ENCODE data around the gene ATXN7L1. TPM values are rescaled to one million over a fixed set of nuclear protein-coding genes. Genes with fewer than 3 reads are reported as not detected.

The ATXN7L1 gene
- total and polyA plus RNA-seq, 2 donors (not counting 1 experiment from before 2014, with no cell fraction given): 7.1 to 40.6 TPM

DNA sequence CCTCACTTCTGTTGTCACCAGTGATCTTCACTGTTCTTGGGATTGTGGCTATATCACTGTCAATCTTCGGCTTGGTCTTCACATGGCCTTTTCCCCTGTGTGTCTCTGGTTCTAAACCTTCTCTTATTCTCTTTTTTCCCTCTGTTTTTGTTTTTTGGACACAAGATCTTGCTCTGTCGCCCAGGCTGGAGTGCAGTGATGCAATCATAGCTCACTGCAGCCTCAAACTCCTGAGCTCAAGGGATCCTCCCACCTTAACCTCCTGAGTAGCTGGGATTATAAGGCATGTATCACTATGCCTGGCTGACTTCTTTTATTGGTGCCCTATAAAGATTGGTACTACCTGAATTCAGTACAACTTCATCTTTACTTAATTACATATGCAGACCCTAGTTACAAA lies 151.7 kb downstream of the ATXN7L1 start:
- no peaks in the 10 kb centered on the region for H3K27me3 Mint-ChIP-seq
- Histone ChIP-seq H4K20me1 (ENCODE audit: control insufficient read depth, insufficient read depth, low read length, poor library complexity, severe bottlenecking) (no peaks in the 10 kb centered on the region), H3K4me1 (ENCODE audit: control insufficient read depth in 2 of 2, insufficient read depth in 2 of 2, low read length in 2 of 2) (no peaks in the 10 kb centered on the region), H2AFZ (ENCODE audit: insufficient read depth, low read depth, low read length, poor library complexity, severe bottlenecking) (no peak overlapping the region), H3K36me3 (replicated peaks in 1 of 2; ENCODE audit: control extremely low read depth in 1 of 2, control insufficient read depth in 1 of 2, extremely low read depth in 1 of 2, insufficient read depth in 2 of 2, low read length in 1 of 2) (no peaks in the 10 kb centered on the region), H3K27ac (ENCODE audit: low read length in 2 of 2) (no peak overlapping the region), H3K9ac (ENCODE audit: low read length) (no peak overlapping the region), H3K79me2 (ENCODE audit: control insufficient read depth, insufficient read depth, low read length) (no peaks in the 10 kb centered on the region), H3K4me2 (replicated peaks; ENCODE audit: low read depth, low read length, poor library complexity, severe bottlenecking) (no peak overlapping the region), H3K9me3 (ENCODE audit: control extremely low read depth in 1 of 3, control insufficient read depth in 2 of 3, insufficient read depth in 1 of 3, low read length in 2 of 3) (no peaks in the 10 kb centered on the region), H3K27me3 (replicated peaks in 1 of 4; ENCODE audit: control extremely low read depth in 1 of 4, control insufficient read depth in 3 of 4, insufficient read depth in 4 of 4, low read length in 3 of 4) (no peaks in the 10 kb centered on the region), H3K4me3 (ENCODE audit: control extremely low read depth in 1 of 5, extremely low read depth in 1 of 5, insufficient read depth in 1 of 5, low read depth in 2 of 5, low read length in 4 of 5) (no peak overlapping the region)
- 93% methylated on average over 2 of the region's 2 CpGs for WGBS (ENCODE audit: insufficient coverage)
- ATAC-seq (ENCODE audit: low read depth) (no peak), DNase-seq (no peak)
- no peak overlapping the region for H3K4me3 Mint-ChIP-seq
- ChIA-PET POLR2A (no interaction called here), CTCF (interaction anchor here (1.0 kb wide), 1 partner anchor 11 kb away, joined by 3 read pairs; no protein-coding TSS in a partner anchor)
- intact Hi-C loops (cut with micrococcal nuclease): no loop called here
- H3K9me3 Mint-ChIP-seq (ENCODE audit: insufficient read depth): no peaks in the 10 kb centered on the region
- no peaks in the 10 kb centered on the region for H3K4me1 Mint-ChIP-seq
- TF ChIP-seq, protein P1, sequence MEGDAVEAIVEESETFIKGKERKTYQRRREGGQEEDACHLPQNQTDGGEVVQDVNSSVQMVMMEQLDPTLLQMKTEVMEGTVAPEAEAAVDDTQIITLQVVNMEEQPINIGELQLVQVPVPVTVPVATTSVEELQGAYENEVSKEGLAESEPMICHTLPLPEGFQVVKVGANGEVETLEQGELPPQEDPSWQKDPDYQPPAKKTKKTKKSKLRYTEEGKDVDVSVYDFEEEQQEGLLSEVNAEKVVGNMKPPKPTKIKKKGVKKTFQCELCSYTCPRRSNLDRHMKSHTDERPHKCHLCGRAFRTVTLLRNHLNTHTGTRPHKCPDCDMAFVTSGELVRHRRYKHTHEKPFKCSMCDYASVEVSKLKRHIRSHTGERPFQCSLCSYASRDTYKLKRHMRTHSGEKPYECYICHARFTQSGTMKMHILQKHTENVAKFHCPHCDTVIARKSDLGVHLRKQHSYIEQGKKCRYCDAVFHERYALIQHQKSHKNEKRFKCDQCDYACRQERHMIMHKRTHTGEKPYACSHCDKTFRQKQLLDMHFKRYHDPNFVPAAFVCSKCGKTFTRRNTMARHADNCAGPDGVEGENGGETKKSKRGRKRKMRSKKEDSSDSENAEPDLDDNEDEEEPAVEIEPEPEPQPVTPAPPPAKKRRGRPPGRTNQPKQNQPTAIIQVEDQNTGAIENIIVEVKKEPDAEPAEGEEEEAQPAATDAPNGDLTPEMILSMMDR (IDR thresholded peaks at IDR 0.05): no peak
- no peak for TF ChIP-seq EZH2 (IDR thresholded peaks at IDR 0.05; ENCODE audit: borderline replicate concordance, insufficient read depth, low read depth, low read length, poor library complexity, severe bottlenecking)
- H3K27ac Mint-ChIP-seq: no peak overlapping the region

DNA sequence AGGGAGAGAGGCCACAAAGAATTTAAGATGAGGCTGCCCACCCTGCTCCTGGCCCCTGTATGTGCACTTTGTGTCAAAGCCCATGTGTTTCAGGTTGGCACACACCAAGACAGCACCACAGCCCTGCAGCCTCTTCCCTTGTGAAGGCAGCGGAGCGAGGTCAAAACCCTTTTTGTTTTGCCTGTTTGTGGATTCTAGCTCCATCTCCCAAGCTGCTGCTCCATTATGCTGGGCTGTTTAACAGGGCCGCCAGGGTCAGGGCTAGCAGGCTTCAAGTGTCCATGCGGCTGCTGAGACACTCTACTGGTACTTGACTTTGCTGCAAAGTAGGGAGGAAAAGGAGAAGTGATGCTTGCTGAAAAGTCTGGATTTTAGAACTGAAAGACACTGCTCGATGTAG lies 152.8 kb downstream of the ATXN7L1 start:
- TF ChIP-seq, protein P1 (IDR thresholded peaks at IDR 0.05): no peak
- TF ChIP-seq EZH2 (IDR thresholded peaks at IDR 0.05; ENCODE audit: borderline replicate concordance, insufficient read depth, low read depth, low read length, poor library complexity, severe bottlenecking): no peak
- Histone ChIP-seq H3K36me3 (replicated peaks in 1 of 2; ENCODE audit: control extremely low read depth in 1 of 2, control insufficient read depth in 1 of 2, extremely low read depth in 1 of 2, insufficient read depth in 2 of 2, low read length in 1 of 2) (no peaks in the 10 kb centered on the region), H2AFZ (ENCODE audit: insufficient read depth, low read depth, low read length, poor library complexity, severe bottlenecking) (no peak overlapping the region), H3K4me3 (ENCODE audit: control extremely low read depth in 1 of 5, extremely low read depth in 1 of 5, insufficient read depth in 1 of 5, low read depth in 2 of 5, low read length in 4 of 5) (no peak overlapping the region), H3K9ac (ENCODE audit: low read length) (no peak overlapping the region), H3K27ac (ENCODE audit: low read length in 2 of 2) (no peak overlapping the region), H4K20me1 (ENCODE audit: control insufficient read depth, insufficient read depth, low read length, poor library complexity, severe bottlenecking) (no peaks in the 10 kb centered on the region), H3K27me3 (replicated peaks in 1 of 4; ENCODE audit: control extremely low read depth in 1 of 4, control insufficient read depth in 3 of 4, insufficient read depth in 4 of 4, low read length in 3 of 4) (no peaks in the 10 kb centered on the region), H3K9me3 (ENCODE audit: control extremely low read depth in 1 of 3, control insufficient read depth in 2 of 3, insufficient read depth in 1 of 3, low read length in 2 of 3) (no peaks in the 10 kb centered on the region), H3K4me2 (replicated peaks; ENCODE audit: low read depth, low read length, poor library complexity, severe bottlenecking) (no peak overlapping the region), H3K4me1 (ENCODE audit: control insufficient read depth in 2 of 2, insufficient read depth in 2 of 2, low read length in 2 of 2) (no peaks in the 10 kb centered on the region), H3K79me2 (ENCODE audit: control insufficient read depth, insufficient read depth, low read length) (no peaks in the 10 kb centered on the region)
- H3K4me1 Mint-ChIP-seq: peaks cover 2% of the 10 kb centered on the region
- DNase-seq (no peak), ATAC-seq (ENCODE audit: low read depth) (no peak)
- no peak overlapping the region for H3K27ac Mint-ChIP-seq
- intact Hi-C loops (cut with micrococcal nuclease): no loop called here
- WGBS (ENCODE audit: insufficient coverage): 92% methylated on average over 4 of the region's 5 CpGs
- no peaks in the 10 kb centered on the region for H3K9me3 Mint-ChIP-seq (ENCODE audit: insufficient read depth)
- no peaks in the 10 kb centered on the region for H3K27me3 Mint-ChIP-seq
- ChIA-PET CTCF (no interaction called here), POLR2A (no interaction called here)
- H3K4me3 Mint-ChIP-seq: no peak overlapping the region
